HUES64 (cell line): ENCODE results near the gene ASB5.

Source experiments
- H3K27ac ChIP-seq: 2 replicates; pipeline ENCODE4 v1.7.0; 2013; ENCODE audit warnings: low read depth, low read length, inconsistent platforms
- H3K27me3 ChIP-seq: 2 replicates; pipeline ENCODE4 v1.6.1; 2013; ENCODE audit warnings: mild to moderate bottlenecking, low read length; ENCODE audit not compliant: insufficient read depth
- H3K36me3 ChIP-seq: 2 replicates; pipeline ENCODE4 v1.6.1; 2013; ENCODE audit warnings: mild to moderate bottlenecking, low read length; ENCODE audit not compliant: insufficient read depth
- H3K4me1 ChIP-seq: 2 replicates; pipeline ENCODE4 v1.6.1; 2013; ENCODE audit warnings: mild to moderate bottlenecking, low read length, moderate library complexity; ENCODE audit not compliant: insufficient read depth
- H3K4me3 ChIP-seq: 2 replicates; pipeline ENCODE4 v1.5.1; 2013; ENCODE audit warnings: mild to moderate bottlenecking, low read length, moderate library complexity
- H3K9ac ChIP-seq: 2 replicates; pipeline ENCODE4 v1.6.1; 2013; ENCODE audit warnings: mild to moderate bottlenecking, low read depth, low read length
- H3K9me3 ChIP-seq: 2 replicates; pipeline ENCODE4 v1.6.1; 2013; ENCODE audit warnings: low read depth, low read length; ENCODE audit not compliant: insufficient read depth
- WGBS: fragments of 150-250, 120-280 bp; methylation state at CpG from one replicate; pipeline ENCODE4 v1.1.7; 2013; ENCODE audit warnings: missing lambda C conversion rate; 5-methylcytosine and 5-hydroxymethylcytosine counted together

Gene ASB5

DNA sequence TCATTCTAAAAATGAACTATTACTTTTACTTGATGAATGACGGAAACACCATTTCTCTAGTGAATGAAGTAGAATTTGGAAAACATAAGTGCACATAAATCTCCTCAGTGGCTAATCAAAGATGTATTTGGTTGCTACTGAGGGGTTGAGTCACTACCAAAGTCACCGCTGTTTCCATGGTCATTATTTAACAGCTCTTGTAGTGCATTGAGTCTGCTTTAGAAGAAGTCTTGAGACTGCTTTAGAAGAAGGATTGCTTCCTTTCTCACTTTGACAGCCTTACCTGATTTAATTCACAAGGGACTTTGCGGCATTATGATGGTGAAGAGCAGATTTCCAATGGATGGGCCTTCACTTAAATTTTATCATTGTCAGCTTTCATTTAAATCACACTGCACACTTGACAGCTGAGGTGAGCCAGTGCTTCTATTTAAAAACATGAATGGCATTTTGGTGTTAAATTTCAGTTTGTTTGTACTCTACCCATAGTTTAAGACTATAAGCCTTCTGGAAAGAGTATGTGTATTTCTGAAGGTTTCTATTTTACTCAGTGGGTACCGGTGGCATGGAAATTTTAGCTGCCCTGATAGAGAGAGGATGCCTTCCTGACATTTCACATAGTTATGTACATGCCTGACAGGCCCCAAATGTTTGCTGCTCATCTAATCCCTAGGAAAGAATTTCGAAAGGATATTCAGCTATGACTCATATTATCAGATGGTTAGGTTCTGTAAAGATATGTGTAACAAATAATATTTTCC lies 9.5 kb downstream of the ASB5 start:
- 89% methylated on average over 4 of the region's 5 CpGs for WGBS
- Histone ChIP-seq H3K4me3 (no peak overlapping the region), H3K27ac (no peak overlapping the region), H3K9ac (no peak overlapping the region), H3K27me3 (no peaks in the 10 kb centered on the region), H3K9me3 (no peaks in the 10 kb centered on the region), H3K4me1 (peaks cover 6% of the 10 kb centered on the region; the same call in 1 of the 2 replicates), H3K36me3 (no peaks in the 10 kb centered on the region)

DNA sequence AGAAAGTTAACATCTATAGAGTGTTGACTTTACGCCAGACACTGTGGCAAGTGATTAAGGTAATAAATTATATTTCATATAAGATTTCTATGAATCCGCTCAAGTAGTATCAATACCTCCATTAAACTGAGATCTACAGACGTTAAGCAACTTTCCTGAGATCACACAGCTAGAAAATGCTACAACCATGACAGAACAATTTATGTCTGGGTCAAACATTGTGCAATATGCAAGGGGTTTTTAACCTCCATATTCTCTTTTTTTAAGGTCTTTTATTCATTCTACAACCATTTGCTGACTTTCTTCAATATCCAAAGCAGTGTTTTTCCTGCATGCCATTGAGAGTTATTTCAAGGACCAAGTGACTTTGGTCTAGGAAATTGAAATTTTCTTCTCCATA lies 10.9 kb downstream of the ASB5 start:
- H3K27me3 ChIP-seq, result no peaks in the 10 kb centered on the region
- H3K36me3 ChIP-seq, result no peaks in the 10 kb centered on the region
- no peak overlapping the region for H3K9ac ChIP-seq
- H3K4me3 ChIP-seq, result no peak overlapping the region
- H3K4me1 ChIP-seq, result peaks cover 6% of the 10 kb centered on the region; the same call in 1 of the 2 replicates
- WGBS, result 93% methylated on average over 2 of the region's 3 CpGs
- H3K27ac ChIP-seq, result no peak overlapping the region
- no peaks in the 10 kb centered on the region for H3K9me3 ChIP-seq

DNA sequence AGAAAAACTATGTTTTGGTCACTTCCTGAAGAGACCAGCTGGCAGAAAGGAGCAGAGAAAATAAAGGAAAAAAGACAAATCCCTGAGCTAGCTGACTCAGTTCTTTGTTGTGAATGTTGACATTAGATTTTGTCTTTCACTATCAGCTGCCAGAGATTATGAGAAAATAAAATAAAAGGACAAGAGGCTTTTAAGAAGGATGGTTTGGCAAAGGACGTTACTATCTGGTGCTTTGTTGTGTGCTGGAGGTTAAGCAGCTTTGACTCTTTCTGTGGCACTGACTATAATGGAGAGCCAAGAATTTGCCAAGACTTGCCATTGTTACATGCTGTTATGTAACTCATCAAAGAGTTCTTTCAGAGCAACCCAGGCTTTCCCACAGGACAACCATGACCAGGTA lies 12.1 kb downstream of the ASB5 start:
- Histone ChIP-seq H3K36me3 (no peaks in the 10 kb centered on the region), H3K9me3 (no peaks in the 10 kb centered on the region), H3K4me1 (peaks cover 6% of the 10 kb centered on the region; the same call in 1 of the 2 replicates), H3K9ac (no peak overlapping the region), H3K27me3 (no peaks in the 10 kb centered on the region), H3K4me3 (no peak overlapping the region), H3K27ac (no peak overlapping the region)
- 76% methylated on average over 1 of the region's 1 CpG for WGBS

DNA sequence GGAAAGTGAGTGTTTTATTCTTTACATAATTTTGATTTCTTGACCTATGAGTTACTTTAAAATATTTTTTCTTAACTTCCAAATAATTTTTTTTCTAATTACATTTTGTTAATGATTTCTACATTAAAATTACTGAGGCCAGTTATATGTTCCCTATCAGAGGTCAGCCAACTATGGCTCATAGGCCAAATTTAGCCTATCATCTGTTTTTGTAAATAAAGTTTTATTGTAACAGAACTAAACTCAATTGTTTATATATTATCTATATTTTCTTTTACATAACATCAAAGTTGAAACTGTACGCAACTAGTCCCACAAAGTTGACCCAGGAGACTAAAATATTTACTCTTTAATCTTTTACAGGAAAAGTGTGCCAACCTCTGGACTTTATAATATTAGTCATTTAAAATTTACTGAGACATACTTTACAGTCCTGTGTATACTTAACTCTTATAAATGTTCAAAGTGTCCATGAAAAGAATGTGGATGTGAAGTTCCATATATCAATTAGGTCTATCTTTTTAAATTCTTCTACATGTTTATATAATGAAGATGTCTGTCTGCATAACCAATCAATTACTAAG lies 26.2 kb downstream of the ASB5 start:
- Histone ChIP-seq H3K9ac (no peak overlapping the region), H3K27me3 (no peaks in the 10 kb centered on the region), H3K36me3 (no peaks in the 10 kb centered on the region), H3K4me1 (peaks cover 5% of the 10 kb centered on the region; the same call in 1 of the 2 replicates), H3K27ac (no peak overlapping the region), H3K4me3 (no peak overlapping the region), H3K9me3 (no peaks in the 10 kb centered on the region)
- 86% methylated on average over 1 of the region's 1 CpG for WGBS

DNA sequence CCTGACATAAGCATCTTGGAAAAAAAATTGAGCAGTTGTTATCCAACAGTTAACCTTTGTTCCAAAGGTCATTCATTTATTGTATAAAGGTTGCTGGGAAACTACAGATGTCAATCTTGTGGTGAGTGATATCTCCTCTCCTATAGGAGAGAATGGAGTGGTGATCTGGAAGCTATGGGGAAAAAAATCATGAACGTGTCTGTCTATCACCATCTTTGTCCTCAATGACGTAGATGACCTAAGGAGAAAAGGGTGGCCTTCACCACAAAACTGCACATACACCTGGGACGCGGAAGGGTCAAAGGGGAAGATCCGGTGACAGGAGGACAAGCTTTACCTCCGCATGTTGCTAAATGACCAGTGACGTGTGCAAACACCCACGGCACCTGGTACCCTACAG lies 27.3 kb downstream of the ASB5 start:
- Histone ChIP-seq H3K4me1 (peaks cover 5% of the 10 kb centered on the region; the same call in 1 of the 2 replicates), H3K36me3 (no peaks in the 10 kb centered on the region), H3K9me3 (no peaks in the 10 kb centered on the region), H3K27me3 (no peaks in the 10 kb centered on the region), H3K4me3 (no peak overlapping the region), H3K9ac (no peak overlapping the region), H3K27ac (no peak overlapping the region)
- WGBS, result 98% methylated on average over 7 of the region's 8 CpGs

DNA sequence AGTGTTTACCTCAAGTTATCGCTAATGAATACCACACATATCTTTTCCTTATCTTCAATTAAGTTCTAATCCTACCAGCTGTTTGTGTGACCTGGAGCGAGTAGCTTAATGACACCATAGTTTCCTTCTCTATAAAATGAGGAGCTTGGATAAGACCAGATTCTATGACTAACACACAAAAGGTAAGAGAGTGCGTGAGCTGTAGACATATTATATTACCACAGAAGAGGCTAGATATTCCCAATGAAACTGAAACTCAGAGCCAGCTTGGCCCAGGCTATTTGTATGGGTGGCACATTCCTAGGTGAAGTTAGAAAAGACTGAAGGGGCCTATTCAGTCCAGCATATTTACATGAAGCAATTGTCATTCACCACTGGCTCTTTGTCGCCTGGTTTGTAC lies 30.2 kb downstream of the ASB5 start:
- H3K9ac ChIP-seq, result no peak overlapping the region
- no peaks in the 10 kb centered on the region for H3K27me3 ChIP-seq
- 0% methylated on average over 1 of the region's 4 CpGs for WGBS
- no peaks in the 10 kb centered on the region for H3K9me3 ChIP-seq
- no peak overlapping the region for H3K27ac ChIP-seq
- no peak overlapping the region for H3K4me3 ChIP-seq
- H3K36me3 ChIP-seq, result no peaks in the 10 kb centered on the region
- peaks cover 5% of the 10 kb centered on the region; the same call in 1 of the 2 replicates for H3K4me1 ChIP-seq

DNA sequence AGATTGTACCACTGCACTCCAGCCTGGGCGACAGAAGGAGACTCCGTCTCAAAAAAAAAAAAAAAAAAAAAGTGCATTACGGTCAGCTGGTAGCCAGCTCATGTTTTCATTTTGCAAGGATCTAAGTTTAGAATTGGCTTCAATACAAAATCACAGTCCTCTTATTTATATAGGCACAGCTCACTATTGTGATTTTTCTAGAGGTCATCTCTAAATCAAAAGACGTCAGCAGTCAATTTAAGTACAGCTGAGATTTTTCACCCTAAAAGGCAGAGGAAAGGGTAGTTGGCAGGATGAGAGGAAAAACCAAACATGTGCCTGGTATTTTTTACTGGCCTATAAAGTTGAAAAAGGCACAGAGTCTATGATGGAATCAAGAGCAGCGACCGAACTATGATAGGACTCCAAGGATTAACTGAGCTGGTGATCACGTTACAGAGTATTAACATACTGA lies 30.8 kb downstream of the ASB5 start:
- H3K27ac ChIP-seq, result no peak overlapping the region

DNA sequence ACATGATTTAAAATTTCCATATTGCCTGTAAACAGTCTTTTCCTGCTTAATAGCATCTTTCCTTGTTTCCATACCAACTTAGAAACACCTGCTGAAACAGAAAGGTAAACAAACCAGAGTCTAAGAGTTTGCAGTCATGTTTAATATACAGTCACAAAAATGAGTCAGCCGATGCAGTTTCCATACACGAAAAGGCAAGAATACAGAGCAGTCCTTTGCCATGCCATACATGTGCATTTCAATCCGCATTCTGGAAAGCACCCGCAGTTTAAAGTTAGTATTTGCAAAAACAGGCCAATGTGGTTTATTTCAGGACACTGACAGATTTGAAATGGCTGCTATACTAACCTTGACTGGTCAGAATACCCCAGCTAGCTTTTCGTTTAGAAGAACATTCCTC lies 32.1 kb downstream of the ASB5 start:
- Histone ChIP-seq H3K4me1 (peaks cover 5% of the 10 kb centered on the region; the same call in 1 of the 2 replicates), H3K36me3 (no peaks in the 10 kb centered on the region), H3K27ac (no peak overlapping the region), H3K4me3 (no peak overlapping the region), H3K27me3 (no peaks in the 10 kb centered on the region), H3K9ac (no peak overlapping the region), H3K9me3 (no peaks in the 10 kb centered on the region)
- WGBS, result 95% methylated on average over 5 of the region's 5 CpGs

More for the DNA sequence above, 30.8 kb downstream of the ASB5 start:
- Histone ChIP-seq H3K9ac (no peak overlapping the region), H3K36me3 (no peaks in the 10 kb centered on the region), H3K27me3 (no peaks in the 10 kb centered on the region), H3K4me3 (no peak overlapping the region), H3K4me1 (peaks cover 5% of the 10 kb centered on the region; the same call in 1 of the 2 replicates), H3K9me3 (no peaks in the 10 kb centered on the region)
- WGBS, result 94% methylated on average over 7 of the region's 7 CpGs

DNA sequence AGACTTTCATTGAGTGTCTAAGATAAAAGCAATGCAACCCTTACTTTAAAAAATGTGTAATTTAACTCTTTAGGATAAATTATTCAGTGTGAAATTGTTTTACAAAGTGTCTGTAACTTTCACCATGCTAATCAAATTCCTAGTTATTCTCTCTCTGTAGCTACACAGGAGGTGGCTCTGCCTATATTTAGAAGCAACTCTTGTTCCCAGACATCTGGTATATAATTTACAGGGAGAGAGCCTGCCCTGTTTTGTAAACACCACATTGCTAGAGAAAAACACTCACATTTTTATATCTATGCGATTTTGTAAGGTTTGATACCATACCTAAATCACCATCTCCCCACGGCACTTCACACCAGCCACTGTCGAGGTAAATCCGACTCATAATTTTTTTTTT lies 38.2 kb downstream of the ASB5 start:
- Histone ChIP-seq H3K27ac (no peak overlapping the region), H3K9me3 (no peaks in the 10 kb centered on the region), H3K36me3 (no peaks in the 10 kb centered on the region), H3K4me3 (no peak overlapping the region), H3K9ac (no peak overlapping the region), H3K4me1 (peaks cover 5% of the 10 kb centered on the region; the same call in 1 of the 2 replicates), H3K27me3 (no peaks in the 10 kb centered on the region)
- 94% methylated on average over 4 of the region's 4 CpGs for WGBS

DNA sequence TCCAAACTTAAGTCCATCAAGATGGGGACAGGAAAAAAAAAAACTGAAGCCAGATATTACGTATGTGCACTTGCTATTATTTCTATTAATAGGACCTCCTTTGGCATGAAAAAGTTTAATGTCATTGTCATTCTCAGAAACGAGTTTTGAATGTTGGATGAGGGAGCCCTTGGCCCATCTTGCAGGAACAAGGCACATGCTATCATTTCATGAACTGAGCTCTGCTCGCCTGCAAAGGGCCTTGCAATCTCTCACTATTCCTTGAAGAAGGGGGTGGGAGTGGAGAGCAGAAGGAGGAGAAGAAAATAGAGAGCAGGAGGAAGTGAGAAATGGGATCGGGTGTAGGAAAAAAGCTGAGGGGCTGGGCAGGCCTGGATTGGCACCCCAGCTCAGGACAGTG lies 39.4 kb downstream of the ASB5 start:
- no peak overlapping the region for H3K27ac ChIP-seq
- H3K9me3 ChIP-seq, result no peaks in the 10 kb centered on the region
- peaks cover 5% of the 10 kb centered on the region; the same call in 1 of the 2 replicates for H3K4me1 ChIP-seq
- H3K4me3 ChIP-seq, result no peak overlapping the region
- WGBS, result 91% methylated on average over 4 of the region's 4 CpGs
- no peaks in the 10 kb centered on the region for H3K27me3 ChIP-seq
- H3K9ac ChIP-seq, result no peak overlapping the region
- H3K36me3 ChIP-seq, result no peaks in the 10 kb centered on the region

DNA sequence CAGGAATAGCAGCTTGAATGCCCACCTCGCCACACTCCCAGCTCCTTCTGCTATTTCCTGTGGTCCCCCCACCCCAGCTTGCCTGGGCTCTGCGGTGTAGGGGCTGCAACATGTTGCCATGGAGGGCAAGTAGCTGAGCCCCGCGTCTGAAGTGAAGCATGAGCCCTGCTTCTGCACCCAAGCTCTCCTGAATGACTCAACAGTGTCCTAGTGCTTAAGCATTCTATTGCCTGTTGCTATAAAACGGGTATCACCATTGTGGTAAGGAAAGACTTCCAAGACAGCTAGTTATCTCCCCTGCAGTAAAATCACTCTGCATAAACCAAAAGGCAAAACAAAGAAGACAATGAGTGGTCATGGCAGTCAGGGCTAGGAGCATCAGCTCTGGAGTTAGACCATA lies 42.3 kb downstream of the ASB5 start:
- H3K36me3 ChIP-seq, result no peaks in the 10 kb centered on the region
- no peak overlapping the region for H3K27ac ChIP-seq
- WGBS, result 67% methylated on average over 5 of the region's 5 CpGs
- no peak overlapping the region for H3K9ac ChIP-seq
- H3K4me1 ChIP-seq, result peaks cover 5% of the 10 kb centered on the region; the same call in 1 of the 2 replicates
- no peaks in the 10 kb centered on the region for H3K27me3 ChIP-seq
- no peak overlapping the region for H3K4me3 ChIP-seq
- no peaks in the 10 kb centered on the region for H3K9me3 ChIP-seq
